Measurements from ENCODE around the gene USHBP1. TPM values are rescaled to one million over a fixed set of nuclear protein-coding genes. Genes with fewer than 3 reads are reported as not detected.

USHBP1 gene
- total and polyA plus RNA-seq, 2 of the 13 experiments (the other 11 are each of a cell fraction or from before 2014, with no cell fraction given): 0.15 to 1.5 TPM

- TF ChIP-seq ZBTB40 (IDR thresholded peaks at IDR 0.05) (no peak), ZBTB40 (CRISPR knock-in tag; IDR thresholded peaks at IDR 0.05) (peak; percentile 50; the same call in 1 of the 2 replicates), KMT2A (CRISPR knock-in tag; IDR thresholded peaks at IDR 0.05) (0 out of 2 replicates have a peak, but pooled peaks have one; percentile 48), SUZ12 (IDR thresholded peaks at IDR 0.05; ENCODE audit: low read depth, low read length) (no peak), GATA4 (IDR thresholded peaks at IDR 0.05; ENCODE audit: borderline replicate concordance, low read depth) (peak; percentile 51; the same call in 1 of the 2 replicates), ZNF276 (CRISPR knock-in tag; IDR thresholded peaks at IDR 0.05; ENCODE audit: low read depth) (peak; percentile 61; the same call in 1 of the 2 replicates), ZNF766 (CRISPR knock-in tag; IDR thresholded peaks at IDR 0.05; ENCODE audit: borderline replicate concordance) (peak; percentile 83; the same call in 1 of the 2 replicates), ELF4 (CRISPR knock-in tag; IDR thresholded peaks at IDR 0.05; ENCODE audit: borderline replicate concordance) (peak; percentile 39; the same call in 1 of the 2 replicates), ZNF768 (CRISPR knock-in tag; IDR thresholded peaks at IDR 0.05) (peak; percentile 57; the same call in 1 of the 2 replicates), DNMT1 (CRISPR knock-in tag; IDR thresholded peaks at IDR 0.05) (0 out of 2 replicates have a peak, but pooled peaks have one; percentile 74), POLR2G (IDR thresholded peaks at IDR 0.05; ENCODE audit: low read depth, low read length) (peak; percentile 92), ZNF687 (CRISPR knock-in tag; IDR thresholded peaks at IDR 0.05) (peak; percentile 89), ZNF792 (CRISPR knock-in tag; IDR thresholded peaks at IDR 0.05) (peak; percentile 76; the same call in 1 of the 2 replicates)
Measured at GRCh38 chr19:17226002-17226933, 38.3 kb downstream of the USHBP1 start, which contains the start of gene OCEL1 (continued).

All from HepG2 (cell line).